ENCODE results near the gene PTPRM.

Gene PTPRM

DNA sequence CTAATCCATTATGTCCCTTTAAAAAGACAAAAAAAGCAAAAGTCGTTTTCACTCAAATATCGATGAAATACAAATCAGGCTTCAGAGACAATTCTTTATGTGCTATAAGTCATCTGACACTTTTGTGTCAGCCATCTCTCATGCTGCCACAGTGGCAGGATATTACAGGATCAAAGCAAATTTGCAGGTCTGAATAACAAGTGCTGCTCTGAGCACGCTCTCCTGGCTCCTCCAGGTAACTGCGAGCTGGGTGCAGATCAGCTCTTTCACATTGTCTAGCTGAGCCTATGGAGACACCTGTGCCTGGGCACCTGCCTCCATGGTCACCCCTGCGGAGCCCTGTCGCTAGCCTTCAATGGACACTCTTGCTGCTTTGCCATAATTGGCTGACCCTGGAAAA, 792.0 kb downstream of the PTPRM start:
- TF ChIP-seq, protein P1, sequence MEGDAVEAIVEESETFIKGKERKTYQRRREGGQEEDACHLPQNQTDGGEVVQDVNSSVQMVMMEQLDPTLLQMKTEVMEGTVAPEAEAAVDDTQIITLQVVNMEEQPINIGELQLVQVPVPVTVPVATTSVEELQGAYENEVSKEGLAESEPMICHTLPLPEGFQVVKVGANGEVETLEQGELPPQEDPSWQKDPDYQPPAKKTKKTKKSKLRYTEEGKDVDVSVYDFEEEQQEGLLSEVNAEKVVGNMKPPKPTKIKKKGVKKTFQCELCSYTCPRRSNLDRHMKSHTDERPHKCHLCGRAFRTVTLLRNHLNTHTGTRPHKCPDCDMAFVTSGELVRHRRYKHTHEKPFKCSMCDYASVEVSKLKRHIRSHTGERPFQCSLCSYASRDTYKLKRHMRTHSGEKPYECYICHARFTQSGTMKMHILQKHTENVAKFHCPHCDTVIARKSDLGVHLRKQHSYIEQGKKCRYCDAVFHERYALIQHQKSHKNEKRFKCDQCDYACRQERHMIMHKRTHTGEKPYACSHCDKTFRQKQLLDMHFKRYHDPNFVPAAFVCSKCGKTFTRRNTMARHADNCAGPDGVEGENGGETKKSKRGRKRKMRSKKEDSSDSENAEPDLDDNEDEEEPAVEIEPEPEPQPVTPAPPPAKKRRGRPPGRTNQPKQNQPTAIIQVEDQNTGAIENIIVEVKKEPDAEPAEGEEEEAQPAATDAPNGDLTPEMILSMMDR (IDR thresholded peaks at IDR 0.05; ENCODE audit: low read depth, low read length, poor library complexity, severe bottlenecking) = no peak
- TF ChIP-seq EZH2phosphoT487 (IDR thresholded peaks at IDR 0.05; ENCODE audit: borderline replicate concordance, low read length) = no peak
- Histone ChIP-seq H3F3A (ENCODE audit: control insufficient read depth, insufficient read depth) (no peaks in the 10 kb centered on the region), H3K27ac (ENCODE audit: low read depth, low read length) (no peak overlapping the region), H3K27me3 (ENCODE audit: control insufficient read depth, low read length) (0 out of 2 replicates have a peak, but pooled peaks cover 2% of the 10 kb centered on the region), H3K9me2 (replicated peaks; ENCODE audit: control insufficient read depth, low read length) (no peaks in the 10 kb centered on the region), H3K36me3 (ENCODE audit: control insufficient read depth, low read length) (no peaks in the 10 kb centered on the region), H3K9me3 (ENCODE audit: control insufficient read depth, insufficient read depth, low read length) (no peaks in the 10 kb centered on the region), H3K4me3 (ENCODE audit: low read length) (no peak overlapping the region), H3K4me1 (ENCODE audit: control insufficient read depth, low read length) (no peaks in the 10 kb centered on the region), H3K79me2 (ENCODE audit: control insufficient read depth, low read length) (no peaks in the 10 kb centered on the region), H4K20me1 (ENCODE audit: control insufficient read depth, insufficient read depth, low read depth, low read length) (no peaks in the 10 kb centered on the region), H3K4me2 (ENCODE audit: low read length) (no peak overlapping the region)

DNA sequence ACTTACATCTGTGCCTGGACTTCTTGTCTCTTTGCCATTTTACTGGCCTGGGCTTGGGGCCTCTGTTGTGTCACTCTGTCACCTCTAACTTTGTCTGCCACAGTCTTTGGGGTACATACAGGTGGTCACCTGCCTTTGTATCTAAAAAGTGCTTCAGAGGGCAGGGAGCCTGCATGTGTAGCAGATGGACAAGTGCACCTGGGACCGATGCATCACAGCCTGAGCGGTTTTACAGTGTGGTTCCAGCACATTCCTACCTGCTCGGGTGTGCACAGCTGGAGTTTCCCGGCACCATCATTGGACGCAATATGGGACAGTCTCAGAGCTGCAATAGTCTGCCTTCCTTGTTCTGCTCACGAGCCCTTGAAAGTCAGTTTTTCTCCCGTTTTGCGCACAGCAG, 792.4 kb downstream of the PTPRM start:
- Histone ChIP-seq H3K79me2 (ENCODE audit: control insufficient read depth, low read length) (no peaks in the 10 kb centered on the region), H3K4me3 (ENCODE audit: low read length) (no peak overlapping the region), H4K20me1 (ENCODE audit: control insufficient read depth, insufficient read depth, low read depth, low read length) (no peaks in the 10 kb centered on the region), H3K36me3 (ENCODE audit: control insufficient read depth, low read length) (no peaks in the 10 kb centered on the region), H3K9me3 (ENCODE audit: control insufficient read depth, insufficient read depth, low read length) (no peaks in the 10 kb centered on the region), H3K27ac (ENCODE audit: low read depth, low read length) (no peak overlapping the region), H3K9me2 (replicated peaks; ENCODE audit: control insufficient read depth, low read length) (no peaks in the 10 kb centered on the region), H3K4me2 (ENCODE audit: low read length) (no peak overlapping the region), H3K4me1 (ENCODE audit: control insufficient read depth, low read length) (no peaks in the 10 kb centered on the region), H3F3A (ENCODE audit: control insufficient read depth, insufficient read depth) (no peaks in the 10 kb centered on the region), H3K27me3 (ENCODE audit: control insufficient read depth, low read length) (0 out of 2 replicates have a peak, but pooled peaks cover 2% of the 10 kb centered on the region)
- no peak for TF ChIP-seq EZH2phosphoT487 (IDR thresholded peaks at IDR 0.05; ENCODE audit: borderline replicate concordance, low read length)
- TF ChIP-seq, protein P1 (IDR thresholded peaks at IDR 0.05; ENCODE audit: low read depth, low read length, poor library complexity, severe bottlenecking) = no peak

DNA sequence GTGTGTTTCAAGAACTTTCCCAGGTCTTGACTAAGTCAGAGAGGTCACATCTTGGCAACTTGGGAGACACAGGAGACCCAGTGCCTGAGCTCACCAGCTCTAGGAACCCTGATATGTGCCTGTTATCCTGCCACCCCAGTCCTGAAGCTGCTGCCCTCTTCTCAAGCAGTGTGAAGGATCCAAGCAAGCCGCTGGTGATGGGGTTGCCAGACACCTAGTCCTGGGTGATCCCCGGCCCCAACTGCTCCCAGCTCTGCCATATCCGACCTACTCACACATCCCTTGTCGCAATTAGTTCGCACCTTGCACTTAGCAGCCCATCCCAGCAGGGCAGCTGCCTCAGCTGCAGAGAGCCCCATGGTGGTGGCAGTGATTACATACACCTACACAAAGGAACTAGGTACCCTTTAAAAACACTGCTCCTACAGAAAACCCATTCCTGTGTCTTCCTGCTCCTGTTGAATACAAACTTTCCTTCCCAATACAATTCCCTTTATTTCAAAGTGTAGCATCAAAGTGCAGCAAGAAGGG, 794.9 kb downstream of the PTPRM start:
- Histone ChIP-seq H3K4me1 (ENCODE audit: control insufficient read depth, low read length) (no peaks in the 10 kb centered on the region), H3K27me3 (ENCODE audit: control insufficient read depth, low read length) (peaks cover 5% of the 10 kb centered on the region; the same call in 1 of the 2 replicates), H3K9me3 (ENCODE audit: control insufficient read depth, insufficient read depth, low read length) (no peaks in the 10 kb centered on the region), H3K79me2 (ENCODE audit: control insufficient read depth, low read length) (no peaks in the 10 kb centered on the region), H3K4me3 (ENCODE audit: low read length) (no peak overlapping the region), H3K36me3 (ENCODE audit: control insufficient read depth, low read length) (no peaks in the 10 kb centered on the region), H3K4me2 (ENCODE audit: low read length) (no peak overlapping the region), H4K20me1 (ENCODE audit: control insufficient read depth, insufficient read depth, low read depth, low read length) (no peaks in the 10 kb centered on the region), H3K27ac (ENCODE audit: low read depth, low read length) (no peak overlapping the region), H3F3A (ENCODE audit: control insufficient read depth, insufficient read depth) (no peaks in the 10 kb centered on the region), H3K9me2 (replicated peaks; ENCODE audit: control insufficient read depth, low read length) (no peaks in the 10 kb centered on the region)
- TF ChIP-seq EZH2phosphoT487 (IDR thresholded peaks at IDR 0.05; ENCODE audit: borderline replicate concordance, low read length) = no peak
- TF ChIP-seq, protein P1 (IDR thresholded peaks at IDR 0.05; ENCODE audit: low read depth, low read length, poor library complexity, severe bottlenecking) = no peak
